ENCODE results near the gene BASP1. TPM values are rescaled to one million over a fixed set of nuclear protein-coding genes. Genes with fewer than 3 reads are reported as not detected.
"Not testable (repeated sequence)": the region's sequence is repeated elsewhere in the genome, so short reads cannot be mapped to it uniquely, and the experiment has no call there.

BASP1 gene
- total RNA-seq, 1 donor from 2014 or later, result 359 TPM

DNA sequence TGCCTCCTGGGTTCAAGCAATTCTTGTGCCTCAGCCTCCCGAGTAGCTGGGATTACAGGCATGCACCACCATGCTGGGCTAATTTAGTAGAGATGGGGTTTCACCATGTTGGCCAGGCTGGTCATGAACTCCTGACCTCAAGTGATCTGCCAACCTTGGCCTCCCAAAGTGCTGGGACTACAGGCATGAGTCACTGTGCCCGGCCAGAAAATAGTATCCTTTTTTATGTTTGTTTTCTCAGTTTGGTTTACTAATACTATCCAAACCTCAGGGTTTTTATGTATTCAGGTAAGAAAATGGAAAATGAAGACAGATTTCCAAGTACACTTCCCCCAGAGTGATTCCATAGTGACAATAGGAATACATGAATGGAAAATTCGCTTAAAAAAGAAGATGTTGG lies 101.7 kb downstream of the BASP1 start:
- not testable (repeated sequence) for DNase-seq

DNA sequence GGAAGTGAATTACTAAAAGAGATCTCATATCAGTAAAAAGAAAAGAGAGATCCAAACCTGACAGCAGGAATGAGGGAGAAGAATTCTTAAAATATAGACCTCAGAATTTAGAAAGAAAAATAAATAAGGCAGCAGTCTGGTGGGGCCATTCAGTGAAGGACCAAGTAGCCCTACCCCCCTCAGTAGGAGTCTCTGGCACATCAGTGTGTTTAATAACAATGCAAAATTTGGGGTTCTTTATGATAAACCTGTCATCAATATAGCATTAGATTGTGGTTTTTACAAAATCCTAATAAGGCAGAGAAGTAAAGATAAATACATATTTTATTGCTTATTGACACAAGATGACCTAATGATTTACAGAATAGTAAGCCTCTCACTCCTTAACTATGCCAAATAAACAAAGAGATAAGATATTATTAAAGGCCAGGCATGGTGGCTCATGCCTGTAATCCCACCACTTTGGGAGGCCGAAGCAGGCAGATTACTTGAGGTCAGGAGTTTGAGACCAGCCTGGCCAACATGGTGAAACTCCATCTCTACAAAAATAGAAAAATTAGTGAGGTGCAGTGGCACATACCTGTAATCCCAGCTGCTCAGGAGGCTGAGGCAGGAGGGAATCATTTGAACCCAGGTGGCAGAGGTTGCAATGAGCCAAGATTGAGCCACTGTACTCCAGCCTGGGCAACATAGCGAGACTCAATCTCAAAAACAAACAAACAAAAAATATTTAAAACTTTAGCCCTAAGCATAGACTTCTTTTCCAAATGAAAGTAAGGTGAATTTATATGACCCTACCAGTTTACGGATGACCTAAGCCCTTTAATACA lies 108.6 kb downstream of the BASP1 start:
- DNase-seq, result no peak

Small RNA genes lying within 50 kb of the gene (small RNA-seq; reads per million reads assigned to genes)
- not detected for gene RNU6-1003P
